ENCODE results near the gene EXOC4. TPM values are rescaled to one million over a fixed set of nuclear protein-coding genes. Genes with fewer than 3 reads are reported as not detected.

Gene EXOC4
- total and polyA plus RNA-seq, 2 of the 8 experiments (the other 6 are each of a cell fraction or from before 2014, with no cell fraction given): 27.0 to 67.3 TPM

DNA sequence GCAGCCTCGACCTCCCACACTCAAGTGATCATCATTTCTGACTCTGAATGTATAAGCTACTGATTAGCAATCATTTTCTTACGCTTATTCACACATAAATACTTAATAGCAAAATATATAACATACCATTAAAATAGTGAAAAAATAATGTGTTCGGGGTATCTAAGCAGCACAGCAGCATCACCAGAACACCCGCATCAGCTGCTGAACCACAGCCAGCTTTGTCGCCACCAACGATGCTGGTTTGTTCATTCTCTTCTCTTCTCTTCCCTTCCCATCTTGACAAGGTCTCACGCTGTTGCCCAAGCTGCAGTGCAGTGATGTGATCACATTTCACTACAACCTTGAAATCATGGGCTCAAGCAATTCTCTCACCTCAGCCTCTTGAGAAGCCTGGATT lies 449.2 kb downstream of the EXOC4 start (continued):
- TF ChIP-seq MAFK (IDR thresholded peaks at IDR 0.05; ENCODE audit: low read depth, low read length): no peak
- no peak for TF ChIP-seq HDAC6 (IDR thresholded peaks at IDR 0.05; ENCODE audit: low read depth, low read length)
- no peak for TF ChIP-seq CHD2 (IDR thresholded peaks at IDR 0.05; ENCODE audit: low read length)
- TF ChIP-seq CTCF (IDR thresholded peaks at IDR 0.05; ENCODE audit: control extremely low read depth in 1 of 3, insufficient read depth in 1 of 3, low read depth in 1 of 3, low read length in 3 of 3): no peak
- no peak for TF ChIP-seq SP1 (IDR thresholded peaks at IDR 0.05; ENCODE audit: low read depth, low read length)
- no peak for TF ChIP-seq BRCA1 (IDR thresholded peaks at IDR 0.05; ENCODE audit: low read depth, low read length)
